ENCODE results near the gene ZFC3H1.

GRCh38 chr12:71582925-71583324, 80.7 kb downstream of the ZFC3H1 start:
- no peak for TF ChIP-seq CTCF (IDR thresholded peaks at IDR 0.05)
- TF ChIP-seq POLR2A (IDR thresholded peaks at IDR 0.05), result no peak

Measured in lower leg skin (tissue), 3 donors.